Gastrocnemius medialis (tissue), 4 donors: ENCODE measurements around the gene RNF213. TPM values are rescaled to one million over a fixed set of nuclear protein-coding genes. Genes with fewer than 3 reads are reported as not detected.

Source experiments
- ATAC-seq, 2 donors: fragments of 150-250 bp; one replicate each; pipeline ENCODE4 v1.9.1; 2016
- DNase-seq, 2 donors: peaks; one replicate each; pipeline ENCODE4 v3.0.0-alpha.2; 2019
- H3K27ac ChIP-seq, 4 donors: fragments of 200-600 bp; sonication (generic); 1 replicate in 1 of 4; 2 replicates in 3 of 4; pipeline ENCODE4 v1.5.1; 2016 to 2018; ENCODE audit warnings: mild to moderate bottlenecking in 2 of 4, moderate library complexity in 1 of 4
- H3K27me3 ChIP-seq, 3 donors: fragments of 200-600 bp; sonication (generic) in 2 of 3; 1 replicate in 1 of 3; 2 replicates in 2 of 3; pipeline versions ENCODE4 v1.5.1 to v1.6.0; 2016 to 2019; ENCODE audit warnings: mild to moderate bottlenecking in 1 of 3, moderate library complexity in 1 of 3
- H3K36me3 ChIP-seq, 2 donors: fragments of 200-600 bp; sonication (generic) in 1 of 2; one replicate each; pipeline ENCODE4 v1.5.1; 2017 to 2018
- H3K4me1 ChIP-seq, 2 donors: fragments of 200-600 bp; sonication (generic) in 1 of 2; one replicate each; pipeline ENCODE4 v1.5.1; 2016 to 2017; ENCODE audit warnings: mild to moderate bottlenecking in 2 of 2
- H3K4me3 ChIP-seq, 4 donors: fragments of 200-600 bp; sonication (generic) in 3 of 4; 1 replicate in 1 of 4; 2 replicates in 3 of 4; pipeline ENCODE4 v1.5.1; 2016 to 2019; ENCODE audit warnings: mild to moderate bottlenecking in 2 of 4
- H3K9me3 ChIP-seq, 3 donors: fragments of 200-600 bp; sonication (generic) in 2 of 3; 1 replicate in 1 of 3; 2 replicates in 2 of 3; pipeline ENCODE4 v1.5.1; 2016 to 2019
- POLR2A ChIP-seq, 2 donors: fragments of 450-650 bp; IDR thresholded peaks; one replicate each; pipeline ENCODE4 v1.6.1; 2017; ENCODE audit warnings: antibody characterized with exemption in 2 of 2, mild to moderate bottlenecking in 2 of 2, moderate library complexity in 2 of 2
- in situ Hi-C, 4 donors: fragments of 200-750 bp; cut with MboI; loops; one replicate each; pipeline versions ENCODE4 v1.15.0 to v1.8.0; 2017; ENCODE audit warnings: low sequenced_read_pairs in 4 of 4
- intact Hi-C: fragments of 100-400 bp; cut with DNase I; formaldehyde crosslinking; loops from one replicate; pipeline ENCODE4 v1.15.1; 2023; ENCODE audit warnings: low total_unique reads
- total RNA-seq, 4 donors: library from RNA; depleted of rRNA; stranded (reverse); fragments of >200 nt; gene quantifications; one replicate each; pipeline versions ENCODE4 v1.1.0 to v1.2.3, GENCODE V29; 2016
- TF ChIP-seq, protein P1 (sequence below), 5 experiments: fragments of 450-650 bp in 3 of 5; fragments of 200-600 bp in 2 of 5; sonication (generic) in 2 of 5; IDR thresholded peaks in 4 of 5; conservative IDR thresholded peaks in 1 of 5; 1 replicate in 4 of 5; 2 replicates in 1 of 5; pipeline ENCODE4 v1.5.1; 2016 to 2019; ENCODE audit warnings: antibody characterized with exemption in 5 of 5, mild to moderate bottlenecking in 3 of 5, moderate library complexity in 3 of 5

Gene RNF213
- total RNA-seq, 4 donors from 2014 or later = 24.1 to 51.8 (median 28.6) TPM

DNA sequence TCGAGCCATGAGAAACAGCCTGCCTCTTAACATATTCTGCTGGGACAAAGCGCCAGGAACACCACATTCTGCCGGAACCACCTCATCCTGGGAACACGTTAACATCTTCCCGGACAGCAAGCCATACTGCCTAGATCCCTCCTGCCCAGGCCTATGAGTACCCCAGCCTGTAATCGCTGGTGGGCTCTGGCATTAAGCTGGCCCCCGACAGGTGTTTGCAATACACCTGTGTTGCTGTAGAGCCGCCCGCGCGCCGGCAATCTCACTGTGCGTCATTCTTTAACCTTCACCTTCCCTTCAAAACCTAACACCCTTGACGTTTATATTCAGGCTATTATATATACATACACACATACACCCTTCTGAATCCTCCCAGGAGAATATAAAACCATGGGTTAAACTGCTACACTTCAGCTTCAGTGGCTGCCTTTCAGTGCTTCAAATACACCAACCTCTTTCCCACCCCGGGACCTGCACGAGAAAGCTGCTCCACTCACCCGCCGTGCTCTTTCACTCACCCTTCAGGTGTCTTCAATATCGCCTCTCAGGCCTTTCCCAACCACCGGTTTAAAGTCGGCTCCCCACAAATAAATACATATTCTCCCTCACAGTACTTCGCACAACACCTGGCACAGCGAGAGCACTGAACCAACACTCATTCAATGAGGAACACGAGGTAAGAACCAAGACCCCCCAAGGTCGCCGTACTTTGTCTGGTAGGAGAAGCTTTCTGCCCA lies 153.3 kb downstream of the RNF213 start:
- in situ Hi-C loops (no loop called here), intact Hi-C loops (no loop called here)
- Histone ChIP-seq H3K27me3 (no peaks in the 10 kb centered on the region), H3K4me3 (peak overlapping the region; percentile 86 to 98 (median 92)), H3K4me1 (peaks cover 29 to 32% of the 10 kb centered on the region in 2 donors), H3K36me3 (peaks cover 0 to 15% of the 10 kb centered on the region in 2 donors), H3K27ac (no peak overlapping the region), H3K9me3 (no peaks in the 10 kb centered on the region)
- no peak for DNase-seq
- no peak for ATAC-seq
- no peak for TF ChIP-seq POLR2A (IDR thresholded peaks at IDR 0.05)
- TF ChIP-seq, protein P1, sequence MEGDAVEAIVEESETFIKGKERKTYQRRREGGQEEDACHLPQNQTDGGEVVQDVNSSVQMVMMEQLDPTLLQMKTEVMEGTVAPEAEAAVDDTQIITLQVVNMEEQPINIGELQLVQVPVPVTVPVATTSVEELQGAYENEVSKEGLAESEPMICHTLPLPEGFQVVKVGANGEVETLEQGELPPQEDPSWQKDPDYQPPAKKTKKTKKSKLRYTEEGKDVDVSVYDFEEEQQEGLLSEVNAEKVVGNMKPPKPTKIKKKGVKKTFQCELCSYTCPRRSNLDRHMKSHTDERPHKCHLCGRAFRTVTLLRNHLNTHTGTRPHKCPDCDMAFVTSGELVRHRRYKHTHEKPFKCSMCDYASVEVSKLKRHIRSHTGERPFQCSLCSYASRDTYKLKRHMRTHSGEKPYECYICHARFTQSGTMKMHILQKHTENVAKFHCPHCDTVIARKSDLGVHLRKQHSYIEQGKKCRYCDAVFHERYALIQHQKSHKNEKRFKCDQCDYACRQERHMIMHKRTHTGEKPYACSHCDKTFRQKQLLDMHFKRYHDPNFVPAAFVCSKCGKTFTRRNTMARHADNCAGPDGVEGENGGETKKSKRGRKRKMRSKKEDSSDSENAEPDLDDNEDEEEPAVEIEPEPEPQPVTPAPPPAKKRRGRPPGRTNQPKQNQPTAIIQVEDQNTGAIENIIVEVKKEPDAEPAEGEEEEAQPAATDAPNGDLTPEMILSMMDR (IDR thresholded peaks at IDR 0.05 in 4 of 5, conservative IDR thresholded peaks at IDR 0.05 in 1 of 5) = no peak

DNA sequence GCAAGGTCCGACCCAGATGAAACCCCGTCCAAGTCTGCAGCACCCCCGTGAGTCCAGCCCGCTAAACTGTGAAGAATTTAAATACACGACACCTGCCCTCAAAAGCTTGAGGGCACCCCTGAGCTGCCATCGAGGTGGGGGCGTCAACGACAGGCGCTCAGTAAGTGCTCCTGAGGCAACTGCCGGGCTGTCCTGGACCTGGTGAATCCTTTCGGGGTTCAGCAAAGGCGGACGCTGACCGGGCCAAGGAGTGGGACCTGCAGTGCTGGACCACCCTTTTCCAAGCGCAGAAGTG lies 153.8 kb downstream of the RNF213 start:
- no peak for TF ChIP-seq POLR2A (IDR thresholded peaks at IDR 0.05)
- TF ChIP-seq, protein P1 (IDR thresholded peaks at IDR 0.05 in 4 of 5, conservative IDR thresholded peaks at IDR 0.05 in 1 of 5) = no peak
- Histone ChIP-seq H3K27me3 (no peaks in the 10 kb centered on the region), H3K4me1 (peaks cover 29 to 32% of the 10 kb centered on the region in 2 donors), H3K36me3 (peaks cover 0 to 15% of the 10 kb centered on the region in 2 donors), H3K9me3 (no peaks in the 10 kb centered on the region), H3K4me3 (peak overlapping the region; percentile 86 to 98 (median 92)), H3K27ac (peak overlapping the region; percentile 92 to 99 (median 97))
- ATAC-seq (no peak), DNase-seq (no peak)
- intact Hi-C loops = no loop called here
- in situ Hi-C loops = no loop called here

DNA sequence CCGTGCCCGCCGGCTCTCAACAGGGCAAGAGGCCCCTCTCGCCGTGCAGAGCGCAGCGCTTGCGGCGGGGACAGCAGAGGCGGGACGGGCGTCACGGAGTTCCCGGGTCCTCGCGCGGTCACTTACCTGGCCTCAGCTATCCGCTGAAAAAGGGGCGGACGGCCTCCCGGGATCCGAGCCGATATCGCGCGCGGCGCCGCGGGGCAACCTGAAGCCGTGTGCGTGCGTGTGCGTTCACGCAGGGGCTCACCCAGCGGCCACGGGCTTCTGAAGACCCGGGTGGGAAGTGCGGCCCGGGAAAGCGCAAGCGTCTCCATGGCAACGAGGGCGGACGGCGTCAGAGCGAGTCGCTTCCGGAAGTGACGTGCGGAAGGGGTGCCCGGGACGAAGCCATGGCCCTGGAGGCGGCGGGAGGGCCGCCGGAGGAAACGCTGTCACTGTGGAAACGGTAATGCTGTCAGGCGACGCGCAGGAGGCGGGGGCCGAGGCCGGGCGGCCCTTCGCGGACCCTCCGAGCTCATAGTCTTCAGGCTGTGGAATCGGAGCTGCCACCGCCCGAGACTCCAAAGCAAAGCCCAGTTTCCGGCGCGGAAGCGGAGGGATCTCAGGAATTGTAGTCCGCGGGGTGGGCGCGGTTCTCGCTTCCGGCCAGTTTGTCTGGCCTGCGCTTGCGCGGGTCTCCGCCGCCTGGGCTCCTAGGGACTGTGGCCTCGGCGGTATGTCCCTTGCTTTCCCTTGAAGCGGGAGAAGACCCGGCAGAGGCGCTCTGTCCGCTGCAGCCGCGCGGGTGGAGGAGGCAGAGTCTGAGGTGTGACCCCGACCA lies 154.4 kb downstream of the RNF213 start, which contains the start of gene ENDOV:
TSS of gene ENDOV (plus strand) at position 365 of the 823 bp plus-strand sequence. CDS start at position 393, 28 bp downstream.
- DNase-seq = peak; percentile 85 to 87
- Histone ChIP-seq H3K27me3 (no peaks in the 10 kb centered on the region), H3K27ac (peak within 1 kb of the TSS; percentile 92 to 99 (median 97)), H3K9me3 (no peaks in the 10 kb centered on the region), H3K4me3 (peak within 1 kb of the TSS; percentile 86 to 98 (median 92)), H3K4me1 (peaks cover 29 to 32% of the 10 kb centered on the region in 2 donors), H3K36me3 (peaks cover 0 to 15% of the 10 kb centered on the region in 2 donors)
- in situ Hi-C loops = no loop called here
- intact Hi-C loops = loop anchor here (1.0 kb wide), 1 partner anchor 39 kb away; no protein-coding TSS in a partner anchor
- peak; percentile 97 to 98 for ATAC-seq
- TF ChIP-seq, protein P1 (IDR thresholded peaks at IDR 0.05 in 4 of 5, conservative IDR thresholded peaks at IDR 0.05 in 1 of 5) = no peak
- peak; percentile 58 to 62 for TF ChIP-seq POLR2A (IDR thresholded peaks at IDR 0.05)

DNA sequence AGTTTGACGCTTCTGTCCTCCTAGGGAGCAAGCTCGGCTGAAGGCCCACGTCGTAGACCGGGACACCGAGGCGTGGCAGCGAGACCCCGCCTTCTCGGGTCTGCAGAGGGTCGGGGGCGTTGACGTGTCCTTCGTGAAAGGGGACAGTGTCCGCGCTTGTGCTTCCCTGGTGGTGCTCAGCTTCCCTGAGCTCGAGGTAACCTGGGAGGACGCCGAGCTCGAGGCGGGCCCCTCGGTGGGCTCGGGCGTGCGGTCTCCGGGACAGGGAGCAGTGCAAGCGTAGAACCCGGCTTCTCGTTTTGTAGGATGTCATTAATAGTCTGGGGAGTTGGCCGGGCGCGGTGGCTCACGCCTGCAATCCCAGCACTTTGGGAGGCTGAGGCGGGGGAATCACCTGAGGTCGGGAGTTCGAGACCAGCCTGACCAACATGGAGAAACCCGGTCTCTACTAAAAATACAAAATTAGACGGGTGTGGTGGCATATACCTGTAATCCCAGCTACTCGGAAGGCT lies 155.0 kb downstream of the RNF213 start:
- ATAC-seq (peak in 1 of 2 donors; percentile 21), DNase-seq (no peak)
- no peaks in the 10 kb centered on the region for H3K27me3 ChIP-seq
- H3K9me3 ChIP-seq = no peaks in the 10 kb centered on the region
- intact Hi-C loops = loop anchor here (1.0 kb wide), 1 partner anchor 39 kb away; no protein-coding TSS in a partner anchor
- H3K4me1 ChIP-seq = peaks cover 29 to 32% of the 10 kb centered on the region in 2 donors
- peaks cover 0 to 15% of the 10 kb centered on the region in 2 donors for H3K36me3 ChIP-seq
- no peak for TF ChIP-seq POLR2A (IDR thresholded peaks at IDR 0.05)
- TF ChIP-seq, protein P1 (IDR thresholded peaks at IDR 0.05 in 4 of 5, conservative IDR thresholded peaks at IDR 0.05 in 1 of 5) = no peak
- peak overlapping the region; percentile 92 to 99 (median 97) for H3K27ac ChIP-seq
- peak overlapping the region; percentile 86 to 98 (median 92) for H3K4me3 ChIP-seq
- in situ Hi-C loops = no loop called here
